Midbrain (tissue), 1 donor: ENCODE measurements around the gene MYH8.

Source experiments
- DNase-seq: peaks from one replicate; lab custom pipeline; 2025; lab: John Stamatoyannopoulos, UW

The MYH8 gene

DNA sequence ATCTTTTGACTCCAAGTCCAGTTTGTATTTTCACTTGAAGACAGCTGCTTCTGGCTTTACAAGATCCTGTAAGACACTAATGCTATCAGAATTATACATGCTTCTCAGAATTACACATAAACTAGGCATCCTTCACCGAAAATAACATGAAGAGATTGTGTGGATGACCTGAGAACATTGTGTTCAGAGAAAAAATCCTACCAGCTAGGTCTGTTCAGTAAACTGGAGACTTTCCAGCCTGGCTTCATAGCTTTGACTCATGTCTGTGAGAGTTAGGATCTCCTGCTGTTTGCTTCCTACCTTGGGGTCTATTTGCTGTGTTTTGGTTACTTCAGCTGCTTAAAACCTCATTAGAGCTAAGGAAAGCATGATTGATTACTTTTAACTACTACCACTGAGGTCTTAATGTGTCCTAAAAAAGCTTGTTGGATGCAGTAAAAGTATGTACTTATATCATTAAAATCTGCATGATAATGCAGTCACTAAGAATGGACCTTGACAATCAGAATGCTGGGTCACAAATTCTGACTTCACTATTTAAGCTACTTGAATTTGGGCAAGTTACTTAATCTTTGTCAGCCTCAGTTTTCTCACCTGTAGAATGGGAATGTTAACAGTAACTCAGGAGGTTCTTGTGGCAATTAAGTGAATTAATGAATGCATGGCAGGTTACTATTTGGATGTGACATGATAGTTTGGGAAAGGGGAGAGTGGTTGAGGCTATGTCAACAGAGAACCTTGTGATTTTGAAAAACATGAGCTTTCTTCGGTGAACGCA lies 40.9 kb downstream of the MYH8 start:
- DNase-seq = no peak

DNA sequence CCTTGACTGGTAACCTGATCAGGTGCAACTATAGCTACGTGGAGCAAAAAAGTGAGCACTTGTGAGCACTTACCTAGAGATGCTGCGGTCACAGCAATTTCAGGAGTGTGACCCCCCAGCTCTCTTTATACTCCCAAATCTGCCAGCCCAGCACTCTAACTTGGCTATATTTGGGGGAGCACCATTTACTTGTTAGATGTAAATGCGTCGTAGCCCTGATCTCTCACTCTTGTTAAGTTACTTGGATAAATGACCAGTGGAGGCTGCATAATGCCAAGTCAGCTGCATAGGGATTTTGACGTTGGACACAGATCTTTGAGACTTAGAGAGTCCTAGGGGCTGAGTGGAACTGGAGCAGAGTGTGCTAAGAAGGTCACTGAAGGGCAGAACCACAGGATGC lies 48.8 kb downstream of the MYH8 start, which contains the start of gene MYH13:
TSS of gene MYH13 (minus strand) at position 101 of the 400 bp plus-strand sequence. CDS start 8,476 bp downstream, outside the sequence.
- no peak for DNase-seq

- DNase-seq = no peak
These were observed 51.6 kb downstream of the MYH8 start for GRCh38 chr17:10370016-10370608.

DNA sequence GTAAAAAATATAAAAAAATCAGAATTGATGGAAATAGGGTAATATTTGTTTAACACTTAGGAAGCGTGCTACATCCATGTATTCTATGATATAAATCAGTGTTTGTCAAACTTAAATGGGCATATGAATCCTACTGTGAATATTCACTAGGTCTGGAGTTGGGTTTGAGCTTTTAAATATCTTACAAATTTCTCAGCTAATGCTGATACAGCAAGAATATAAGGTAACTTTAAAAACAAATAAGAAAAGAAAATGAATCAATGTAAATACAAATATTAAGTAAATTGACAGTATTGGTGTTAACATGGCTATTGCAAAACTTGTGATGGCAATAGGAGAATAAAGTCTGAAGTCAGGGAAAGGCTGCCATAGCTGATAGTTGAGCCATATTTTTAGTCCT lies 52.5 kb downstream of the MYH8 start:
- DNase-seq = no peak

DNA sequence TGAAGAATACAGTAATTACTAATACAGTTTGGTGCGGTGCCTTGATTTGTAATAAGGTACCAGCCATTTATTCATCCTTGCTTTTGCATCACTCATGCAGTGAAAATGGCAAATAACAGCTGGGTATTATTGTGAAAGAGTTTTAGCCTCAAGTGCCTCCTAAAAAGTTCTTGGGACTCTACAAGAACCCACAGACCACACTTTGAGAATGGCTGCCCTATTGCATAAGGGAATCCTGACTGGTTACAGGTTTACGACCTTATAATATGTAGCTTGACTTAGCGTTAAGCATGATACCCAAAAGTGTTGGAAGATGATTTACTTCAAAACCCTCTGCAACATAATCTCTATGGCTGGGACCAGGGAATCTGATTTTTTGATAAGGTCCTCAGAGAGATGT lies 53.2 kb downstream of the MYH8 start:
- DNase-seq = no peak

GRCh38 chr17:10360578-10360977 lies 61.2 kb downstream of the MYH8 start:
- DNase-seq = no peak

- no peak for DNase-seq
These were observed 64.0 kb downstream of the MYH8 start for GRCh38 chr17:10357768-10358167.

- no peak for DNase-seq
These were observed 67.1 kb downstream of the MYH8 start for GRCh38 chr17:10354651-10355050.

- no peak for DNase-seq
These were observed 68.9 kb downstream of the MYH8 start for GRCh38 chr17:10352893-10353292.

GRCh38 chr17:10349403-10349802 lies 72.3 kb downstream of the MYH8 start:
- no peak for DNase-seq

GRCh38 chr17:10344816-10345215 lies 76.9 kb downstream of the MYH8 start:
- DNase-seq = no peak
